HG02973 (cell line): ENCODE data around the gene SLC8A1.

Source experiments
- ATAC-seq: cut with Tn5 transposase; IDR thresholded peaks from one replicate; pipeline ENCODE4 v1.9.1; 2021; ENCODE audit warnings: moderate library complexity; ENCODE audit not compliant: unreplicated experiment

SLC8A1 gene

GRCh38 chr2:40210344-40210967 is 241.4 kb downstream of the SLC8A1 start:
- ATAC-seq: no peak

GRCh38 chr2:40209761-40210160 is 242.1 kb downstream of the SLC8A1 start:
- ATAC-seq: no peak

- no peak for ATAC-seq
These were observed 243.4 kb downstream of the SLC8A1 start for GRCh38 chr2:40208463-40208862.

- ATAC-seq: no peak
These were observed 247.6 kb downstream of the SLC8A1 start for GRCh38 chr2:40204268-40204667.

- ATAC-seq: no peak
These were observed 249.0 kb downstream of the SLC8A1 start for GRCh38 chr2:40202798-40203400.

- ATAC-seq: no peak
These were observed 250.5 kb downstream of the SLC8A1 start for GRCh38 chr2:40201425-40201824.

GRCh38 chr2:40200366-40200915 is 251.4 kb downstream of the SLC8A1 start:
- no peak for ATAC-seq

- ATAC-seq: no peak
These were observed 252.1 kb downstream of the SLC8A1 start for GRCh38 chr2:40199771-40200170.

GRCh38 chr2:40197121-40197520 is 254.8 kb downstream of the SLC8A1 start:
- no peak for ATAC-seq

GRCh38 chr2:40193670-40194026 is 258.2 kb downstream of the SLC8A1 start:
- ATAC-seq: no peak

GRCh38 chr2:40192864-40193669 is 258.8 kb downstream of the SLC8A1 start:
- no peak for ATAC-seq

- ATAC-seq: no peak
These were observed 261.4 kb downstream of the SLC8A1 start for GRCh38 chr2:40190457-40190856.

GRCh38 chr2:40189881-40190280 is 262.0 kb downstream of the SLC8A1 start:
- no peak for ATAC-seq

- ATAC-seq: no peak
These were observed 264.8 kb downstream of the SLC8A1 start for GRCh38 chr2:40187054-40187453.

GRCh38 chr2:40184551-40184950 is 267.3 kb downstream of the SLC8A1 start:
- no peak for ATAC-seq

GRCh38 chr2:40181855-40182254 is 270.0 kb downstream of the SLC8A1 start:
- ATAC-seq: no peak

- ATAC-seq: no peak
These were observed 272.1 kb downstream of the SLC8A1 start for GRCh38 chr2:40179801-40180200.

GRCh38 chr2:40178971-40179370 is 272.9 kb downstream of the SLC8A1 start:
- peak; percentile 95 for ATAC-seq

GRCh38 chr2:40178171-40178778 is 273.6 kb downstream of the SLC8A1 start:
- peak; percentile 22 for ATAC-seq

GRCh38 chr2:40177366-40177765 is 274.5 kb downstream of the SLC8A1 start:
- no peak for ATAC-seq

GRCh38 chr2:40173276-40173675 is 278.6 kb downstream of the SLC8A1 start:
- ATAC-seq: no peak
